GM12873 (cell line): Measurements from ENCODE around the gene TMEM266.

Experiments used
- TF ChIP-seq, protein P1 (sequence below): IDR thresholded peaks from 2 replicates; pipeline ENCODE4 v1.5.1; 2012; ENCODE audit warnings: low read depth, mild to moderate bottlenecking, moderate library complexity, low read length, control low read depth; ENCODE audit not compliant: insufficient read depth; ENCODE audit errors: missing control alignments

The TMEM266 gene

DNA sequence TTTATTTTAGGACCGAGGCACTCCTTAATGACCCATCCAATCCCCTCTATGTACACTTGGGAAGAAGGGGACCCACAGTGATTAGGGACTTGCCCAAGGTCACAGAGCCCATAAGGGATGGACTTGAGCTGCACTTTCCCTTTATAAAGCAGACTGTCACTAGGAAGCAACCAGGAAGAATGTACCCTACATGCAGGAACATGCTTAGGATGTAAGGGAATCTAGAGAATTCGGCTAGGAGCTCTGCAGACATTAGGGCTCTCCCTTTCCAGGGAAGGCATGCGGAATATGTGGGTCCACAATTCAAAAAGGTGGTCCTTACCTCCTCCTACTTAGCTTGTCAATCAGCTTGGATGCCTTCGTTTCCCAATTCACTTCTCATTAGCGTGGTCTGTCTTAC, 78.7 kb downstream of the TMEM266 start:
- TF ChIP-seq, protein P1, sequence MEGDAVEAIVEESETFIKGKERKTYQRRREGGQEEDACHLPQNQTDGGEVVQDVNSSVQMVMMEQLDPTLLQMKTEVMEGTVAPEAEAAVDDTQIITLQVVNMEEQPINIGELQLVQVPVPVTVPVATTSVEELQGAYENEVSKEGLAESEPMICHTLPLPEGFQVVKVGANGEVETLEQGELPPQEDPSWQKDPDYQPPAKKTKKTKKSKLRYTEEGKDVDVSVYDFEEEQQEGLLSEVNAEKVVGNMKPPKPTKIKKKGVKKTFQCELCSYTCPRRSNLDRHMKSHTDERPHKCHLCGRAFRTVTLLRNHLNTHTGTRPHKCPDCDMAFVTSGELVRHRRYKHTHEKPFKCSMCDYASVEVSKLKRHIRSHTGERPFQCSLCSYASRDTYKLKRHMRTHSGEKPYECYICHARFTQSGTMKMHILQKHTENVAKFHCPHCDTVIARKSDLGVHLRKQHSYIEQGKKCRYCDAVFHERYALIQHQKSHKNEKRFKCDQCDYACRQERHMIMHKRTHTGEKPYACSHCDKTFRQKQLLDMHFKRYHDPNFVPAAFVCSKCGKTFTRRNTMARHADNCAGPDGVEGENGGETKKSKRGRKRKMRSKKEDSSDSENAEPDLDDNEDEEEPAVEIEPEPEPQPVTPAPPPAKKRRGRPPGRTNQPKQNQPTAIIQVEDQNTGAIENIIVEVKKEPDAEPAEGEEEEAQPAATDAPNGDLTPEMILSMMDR, result no peak

DNA sequence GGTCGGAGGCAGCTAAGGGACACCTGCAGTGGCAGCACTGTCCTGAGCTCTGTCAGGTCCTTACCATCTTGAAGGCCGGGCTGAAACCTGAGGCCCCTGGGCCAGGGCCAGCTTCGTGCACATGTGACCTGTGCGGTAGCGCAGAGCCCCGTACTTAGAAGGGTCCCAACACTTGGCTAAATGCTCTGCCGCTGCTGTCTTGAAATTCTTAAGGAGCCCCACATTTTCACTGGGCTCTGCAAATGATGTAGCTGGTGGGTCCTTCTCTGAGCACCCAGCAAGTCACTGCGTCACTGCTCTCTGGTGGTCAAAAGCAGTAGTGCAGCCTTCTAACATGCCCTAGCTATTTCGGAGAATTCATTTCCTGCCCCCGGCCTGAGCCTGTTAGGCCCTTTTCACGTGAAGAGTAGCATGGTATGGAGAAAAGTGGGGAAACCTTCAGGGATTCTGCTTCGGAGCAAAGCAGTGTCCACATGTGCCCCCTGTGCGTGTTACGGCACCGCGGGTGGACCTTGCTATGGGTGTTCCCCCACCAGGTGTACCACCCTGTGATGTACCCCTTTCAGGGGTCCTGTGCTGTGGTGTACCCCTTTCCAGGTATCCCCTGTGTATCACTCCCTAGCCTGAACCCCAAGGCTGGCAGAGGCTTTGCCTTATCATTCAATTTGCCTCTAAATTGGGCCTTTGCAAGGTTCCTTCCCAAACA, 79.7 kb downstream of the TMEM266 start:
- TF ChIP-seq, protein P1, result peak; percentile 94

DNA sequence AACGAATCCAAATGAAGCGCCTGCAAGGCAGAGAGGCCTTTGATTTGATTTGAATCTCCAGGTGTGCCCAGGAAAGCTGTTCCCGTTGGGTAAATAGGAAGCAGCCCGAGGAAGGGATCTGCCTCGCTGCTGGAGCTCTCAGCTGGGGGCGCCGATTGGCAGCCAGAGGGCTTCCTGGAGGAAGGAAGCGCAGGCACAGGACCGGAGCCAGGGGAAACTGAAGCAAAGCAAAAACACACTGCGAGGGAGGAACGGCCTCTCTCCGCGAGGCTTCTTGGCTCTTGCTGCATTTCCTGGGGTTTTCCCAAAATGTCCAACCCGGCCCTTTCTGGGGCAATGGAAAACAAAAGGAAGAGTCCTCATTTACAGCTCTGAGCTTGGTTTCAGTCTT, 80.3 kb downstream of the TMEM266 start:
- TF ChIP-seq, protein P1, result no peak

DNA sequence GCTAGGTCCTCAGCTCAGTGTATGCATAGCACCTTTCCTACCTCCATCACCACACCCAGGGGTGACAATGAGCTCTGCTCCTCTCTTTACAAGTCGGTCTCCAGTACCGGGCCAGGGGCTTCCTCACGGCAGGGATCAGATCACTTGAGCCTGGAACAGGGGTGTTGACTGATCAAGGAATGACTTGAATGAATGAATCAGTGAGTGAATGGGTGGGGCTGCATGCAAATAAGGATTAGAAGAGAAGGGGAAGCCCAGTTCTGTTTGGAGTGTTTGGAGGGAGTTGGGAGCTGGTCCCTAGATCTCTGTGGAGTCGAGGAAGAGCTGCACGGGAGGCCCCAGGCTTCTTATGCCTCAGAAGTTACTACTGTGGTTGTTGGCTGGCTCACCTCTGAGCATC, 87.0 kb downstream of the TMEM266 start:
- TF ChIP-seq, protein P1, result no peak

- TF ChIP-seq, protein P1, result peak; percentile 97
Measured at GRCh38 chr15:76147906-76148570, 88.3 kb downstream of the TMEM266 start.

DNA sequence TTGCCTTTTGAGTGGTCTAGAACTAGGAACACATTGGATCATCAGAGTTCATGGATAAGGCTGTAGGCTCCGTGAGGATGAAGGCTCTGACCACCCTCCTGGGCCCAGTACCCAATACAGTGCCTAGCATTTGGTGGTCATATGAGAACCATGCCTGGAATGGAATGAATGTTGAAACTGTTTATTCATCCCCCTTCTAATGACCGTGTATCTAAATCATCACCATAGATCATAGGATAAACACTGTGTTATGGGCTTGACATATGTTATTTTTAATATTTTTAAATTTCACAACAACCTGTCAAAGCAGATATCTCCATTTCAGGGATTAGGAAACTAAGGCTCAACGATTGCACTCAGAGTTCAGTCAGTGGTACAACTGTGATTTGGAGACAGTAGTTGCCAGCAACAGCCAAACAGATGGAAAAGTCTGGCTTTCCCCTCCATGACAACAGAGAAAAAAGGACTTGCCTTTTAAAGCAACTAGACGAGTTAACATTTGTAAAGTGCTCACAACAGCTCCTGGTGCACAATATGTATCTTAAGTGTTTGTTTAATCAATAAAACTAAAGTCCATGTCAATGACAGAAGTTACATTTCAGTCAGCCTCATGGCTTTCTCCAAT, 89.6 kb downstream of the TMEM266 start:
- TF ChIP-seq, protein P1, result no peak

- TF ChIP-seq, protein P1, result no peak
Measured at GRCh38 chr15:76150513-76150912, 90.7 kb downstream of the TMEM266 start.
